Activated T-cell treated with anti-CD3 and anti-CD28 coated beads for 1 hour (primary cell): ENCODE results near the gene LCE7A.

Source experiments
- DNase-seq: peaks from one replicate; pipeline ENCODE4 v3.0.0-alpha.2; 2020; ENCODE audit warnings: low read depth

LCE7A gene

GRCh38 chr1:152880316-152880715 lies 20.5 kb downstream of the LCE7A start:
- DNase-seq = no peak

- DNase-seq = no peak
Observed at GRCh38 chr1:152880907-152881306, 21.1 kb downstream of the LCE7A start.

- no peak for DNase-seq
Observed at GRCh38 chr1:152884085-152884484, 24.3 kb downstream of the LCE7A start.

GRCh38 chr1:152884506-152884905 lies 24.7 kb downstream of the LCE7A start:
- DNase-seq = no peak

GRCh38 chr1:152884966-152885624 lies 25.3 kb downstream of the LCE7A start:
- no peak for DNase-seq

GRCh38 chr1:152886085-152886484 lies 26.3 kb downstream of the LCE7A start:
- no peak for DNase-seq

GRCh38 chr1:152886758-152887409 lies 27.1 kb downstream of the LCE7A start:
- no peak for DNase-seq

- no peak for DNase-seq
Observed at GRCh38 chr1:152888126-152888525, 28.3 kb downstream of the LCE7A start.

- no peak for DNase-seq
Observed at GRCh38 chr1:152899027-152899426, 39.2 kb downstream of the LCE7A start.

- DNase-seq = no peak
Observed at GRCh38 chr1:152899883-152900282, 40.1 kb downstream of the LCE7A start.

GRCh38 chr1:152901631-152902030 lies 41.8 kb downstream of the LCE7A start:
- DNase-seq = no peak

- no peak for DNase-seq
Observed at GRCh38 chr1:152902636-152903035, 42.8 kb downstream of the LCE7A start.

- DNase-seq = no peak
Observed at GRCh38 chr1:152904688-152905440, 45.1 kb downstream of the LCE7A start.

GRCh38 chr1:152906023-152906565 lies 46.3 kb downstream of the LCE7A start:
- DNase-seq = no peak

- no peak for DNase-seq
Observed at GRCh38 chr1:152907686-152908601, 48.1 kb downstream of the LCE7A start, which contains the start of gene IVL. TSS of gene IVL (plus strand) at chr1:152908546. CDS start at chr1:152909798, 1,252 bp downstream.

- DNase-seq = no peak
Observed at GRCh38 chr1:152909206-152909605, 49.4 kb downstream of the LCE7A start.
